Raji (cell line): ENCODE results near the gene PIGL.

ENCODE experiments used
- POLR2A ChIP-seq: IDR thresholded peaks from 2 replicates; pipeline ENCODE4 v1.6.1; 2011; ENCODE audit warnings: low read depth, low read length, control low read depth; ENCODE audit not compliant: insufficient read depth

The PIGL gene

DNA sequence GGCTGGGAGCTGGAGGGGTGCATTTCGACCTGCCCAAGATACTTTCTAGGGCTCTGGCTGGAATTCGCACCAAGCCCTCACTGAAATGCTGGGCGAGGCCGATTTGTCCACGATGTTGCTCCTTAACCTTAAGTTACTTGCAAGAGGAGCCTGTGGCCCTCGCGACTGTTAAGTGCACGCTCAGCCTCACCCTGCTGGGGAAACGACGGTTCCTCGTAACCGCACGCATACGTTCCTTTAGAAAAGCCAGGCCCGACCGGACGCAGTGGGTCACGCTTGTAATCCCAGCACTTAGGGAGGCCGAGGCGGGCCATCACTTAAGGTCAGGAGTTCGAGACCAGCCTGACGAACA, 1.1 kb upstream of the PIGL start:
- TF ChIP-seq POLR2A: no peak

DNA sequence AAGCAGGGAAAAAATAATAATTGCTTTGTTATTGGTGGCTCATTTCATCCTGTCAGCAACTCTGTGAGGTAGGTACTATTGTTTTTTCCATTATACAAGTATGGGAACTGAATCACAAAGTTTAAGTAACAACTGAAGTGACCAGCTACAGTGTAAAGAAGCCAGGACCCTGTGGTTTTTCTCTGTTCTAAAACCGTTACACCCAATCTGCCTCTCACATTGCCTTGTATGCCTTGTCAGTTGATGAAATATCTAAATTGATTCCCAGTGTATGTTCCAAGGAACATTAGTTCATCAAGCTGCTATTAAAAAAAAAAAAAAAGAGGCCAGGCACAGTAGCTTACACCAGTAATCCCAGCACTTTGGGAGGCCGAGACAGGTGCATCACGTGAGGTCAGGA, 5.4 kb downstream of the PIGL start:
- no peak for TF ChIP-seq POLR2A

GRCh38 chr17:16232391-16232790, 15.4 kb downstream of the PIGL start:
- TF ChIP-seq POLR2A: no peak

DNA sequence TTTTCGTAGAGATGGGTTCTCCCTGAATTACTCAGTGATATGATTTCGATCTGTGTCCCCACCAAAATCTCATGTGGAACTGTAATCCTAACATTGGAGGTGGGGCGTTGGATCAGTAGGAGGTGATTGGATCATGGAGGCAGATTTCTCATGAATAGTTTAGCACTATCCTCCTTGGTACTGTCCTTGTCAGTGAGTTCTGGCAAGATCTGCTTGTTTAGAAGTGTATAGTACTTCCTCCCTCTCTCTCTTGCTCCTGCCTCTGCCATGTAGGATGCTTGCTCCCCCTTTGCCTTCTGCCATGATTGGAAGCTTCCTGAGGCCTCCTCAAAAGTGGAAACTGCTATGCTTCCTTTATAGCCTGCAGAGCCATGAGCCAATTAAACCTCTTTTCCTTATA, 22.9 kb downstream of the PIGL start:
- TF ChIP-seq POLR2A: no peak

GRCh38 chr17:16241906-16242399, 24.9 kb downstream of the PIGL start:
- TF ChIP-seq POLR2A: no peak

DNA sequence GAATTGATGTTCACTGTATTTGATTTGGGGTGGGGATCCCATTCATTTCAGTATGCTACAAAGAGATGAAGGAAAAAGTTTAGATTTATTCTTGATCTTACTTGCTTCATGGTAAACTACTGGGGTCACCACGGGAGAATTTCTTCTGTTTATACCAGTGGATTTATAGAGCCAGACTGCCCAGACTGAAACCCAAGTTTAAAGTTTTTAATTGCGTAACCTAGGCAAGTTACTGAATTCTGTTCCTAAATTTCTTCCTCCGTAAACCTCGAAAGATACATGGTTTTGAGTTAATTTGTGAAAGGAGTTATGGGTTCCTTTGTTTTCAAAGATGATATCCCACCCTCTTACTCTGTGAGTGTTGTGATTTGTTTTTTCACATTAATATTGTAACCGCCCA, 26.4 kb downstream of the PIGL start:
- no peak for TF ChIP-seq POLR2A

- no peak for TF ChIP-seq POLR2A
These were observed 27.0 kb downstream of the PIGL start for GRCh38 chr17:16243801-16244567.

DNA sequence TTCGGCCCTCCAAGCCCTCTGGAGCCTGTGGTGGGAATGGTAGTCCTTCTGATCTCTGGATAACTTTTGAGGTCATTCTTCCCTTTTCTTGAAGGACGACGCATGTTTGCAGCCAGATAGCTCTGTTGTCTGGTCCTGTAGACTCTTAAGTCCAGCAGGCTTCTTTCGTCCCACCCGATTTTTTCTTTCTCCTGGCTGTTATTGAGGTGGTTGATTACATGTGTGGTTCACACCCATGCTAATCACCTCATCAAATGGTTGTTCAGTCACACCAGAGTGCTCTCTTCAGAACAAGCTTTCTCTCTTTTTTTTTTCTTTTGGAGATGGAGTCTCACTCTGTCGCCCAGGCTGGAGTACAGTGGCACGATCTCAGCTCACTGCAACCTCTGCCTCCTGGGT, 30.6 kb downstream of the PIGL start:
- no peak for TF ChIP-seq POLR2A

- TF ChIP-seq POLR2A: no peak
These were observed 33.6 kb downstream of the PIGL start for GRCh38 chr17:16250635-16251034.

DNA sequence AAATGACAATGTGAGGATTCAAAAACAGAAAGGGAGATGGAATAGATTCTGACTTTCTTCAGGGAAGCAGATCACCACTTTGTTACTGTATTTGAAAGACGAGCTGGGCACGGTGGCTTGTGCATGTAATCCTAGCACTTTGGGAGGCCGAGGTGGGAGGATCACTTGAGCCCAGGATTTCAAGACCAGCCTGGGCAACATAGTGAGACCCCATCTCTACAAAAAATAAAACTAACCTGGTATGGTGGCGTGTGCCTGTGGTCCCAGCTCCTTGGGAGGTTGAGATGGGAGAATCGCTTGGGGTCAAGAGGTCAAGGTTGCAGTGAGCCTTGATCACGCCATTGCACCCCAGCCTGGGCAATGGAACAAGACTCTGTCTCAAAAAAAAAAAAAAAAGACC, 34.0 kb downstream of the PIGL start:
- no peak for TF ChIP-seq POLR2A

DNA sequence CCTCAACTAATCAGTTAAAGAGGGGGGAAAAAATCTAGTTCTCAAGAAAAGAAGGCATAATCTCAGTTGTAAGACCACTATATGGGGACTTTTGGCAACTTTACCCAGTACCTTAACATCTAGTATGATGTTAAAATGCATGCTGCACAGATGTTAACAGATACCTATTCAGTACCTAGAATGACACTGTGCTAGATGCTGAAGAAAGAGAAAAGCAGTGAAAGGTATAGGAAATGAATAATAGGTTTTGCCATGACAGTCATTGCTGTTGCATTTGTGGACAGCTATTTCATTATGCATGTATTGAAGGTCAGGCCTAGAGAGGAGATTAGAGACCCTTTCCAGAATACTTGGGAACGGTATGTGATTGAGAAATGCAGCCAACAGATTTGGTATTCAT, 34.5 kb downstream of the PIGL start:
- no peak for TF ChIP-seq POLR2A

DNA sequence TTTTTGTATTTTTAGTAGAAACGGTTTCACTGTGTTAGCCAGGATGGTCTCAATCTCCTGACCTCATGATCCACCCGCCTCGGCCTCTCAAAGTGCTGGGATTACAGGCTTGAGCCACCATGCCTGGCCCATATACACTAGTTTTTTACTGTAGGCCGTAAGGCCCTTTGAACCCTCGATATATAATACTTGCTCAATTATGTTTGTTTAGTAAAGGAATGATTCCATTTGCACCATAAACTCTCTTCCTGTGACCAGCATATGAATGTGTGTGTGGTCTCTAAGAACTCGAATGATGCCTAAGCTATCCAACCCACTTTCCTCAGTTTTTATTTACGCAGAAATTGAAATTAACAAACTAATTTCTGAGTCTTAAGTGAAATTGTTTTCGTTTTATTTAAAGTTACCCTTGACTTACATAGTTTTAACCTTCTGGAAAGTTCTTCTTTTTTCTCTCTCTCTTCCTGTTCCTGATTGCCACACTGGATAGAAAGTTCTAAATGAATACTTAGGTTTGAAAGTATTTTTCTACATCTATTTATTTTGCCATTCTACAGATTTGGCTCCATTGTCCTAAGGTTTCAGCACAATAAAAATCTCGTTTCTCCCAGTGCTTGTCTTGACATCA, 37.9 kb downstream of the PIGL start:
- no peak for TF ChIP-seq POLR2A

DNA sequence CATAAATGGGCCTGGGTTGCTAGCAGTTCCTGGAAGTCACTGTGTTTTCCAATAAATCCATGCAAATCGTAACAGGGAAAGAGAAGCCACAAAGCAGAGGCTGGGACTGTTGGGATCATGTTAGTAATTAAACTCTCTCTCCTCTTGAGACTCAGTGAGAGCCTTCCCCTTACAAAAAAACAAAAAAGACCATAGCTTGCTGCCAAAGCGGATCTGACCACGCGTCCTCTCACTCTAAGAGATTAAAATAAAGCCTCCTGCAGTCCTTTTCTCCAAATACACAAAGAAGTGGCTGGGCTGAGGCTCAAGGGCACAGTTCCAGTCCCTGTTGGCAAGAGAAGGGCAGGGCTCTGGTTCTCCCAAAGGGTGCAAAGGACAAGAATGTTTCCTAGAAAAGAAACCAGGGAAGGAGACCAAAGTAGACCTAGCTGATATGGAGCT, 38.5 kb downstream of the PIGL start:
- TF ChIP-seq POLR2A: no peak

DNA sequence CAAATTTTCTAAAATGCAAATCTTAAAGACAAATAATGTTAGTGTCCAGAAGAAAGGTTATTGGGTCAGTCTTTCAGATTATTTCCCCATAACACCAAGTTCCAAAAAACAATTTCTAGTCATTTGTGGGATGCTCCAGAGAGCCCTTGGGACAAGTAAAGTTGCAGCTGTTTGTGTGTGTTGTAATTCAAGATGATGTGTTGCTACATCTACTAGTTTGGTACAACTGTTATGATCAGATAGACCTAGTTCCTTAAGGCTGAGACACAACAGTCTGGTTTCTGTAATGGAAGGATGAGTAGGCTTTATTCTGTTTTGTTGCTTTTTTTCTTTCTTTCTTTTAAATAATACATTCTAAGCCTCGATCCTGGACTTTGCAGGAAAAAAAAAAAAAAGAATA, 41.9 kb downstream of the PIGL start:
- no peak for TF ChIP-seq POLR2A

- no peak for TF ChIP-seq POLR2A
These were observed 42.9 kb downstream of the PIGL start for GRCh38 chr17:16259926-16260325.

DNA sequence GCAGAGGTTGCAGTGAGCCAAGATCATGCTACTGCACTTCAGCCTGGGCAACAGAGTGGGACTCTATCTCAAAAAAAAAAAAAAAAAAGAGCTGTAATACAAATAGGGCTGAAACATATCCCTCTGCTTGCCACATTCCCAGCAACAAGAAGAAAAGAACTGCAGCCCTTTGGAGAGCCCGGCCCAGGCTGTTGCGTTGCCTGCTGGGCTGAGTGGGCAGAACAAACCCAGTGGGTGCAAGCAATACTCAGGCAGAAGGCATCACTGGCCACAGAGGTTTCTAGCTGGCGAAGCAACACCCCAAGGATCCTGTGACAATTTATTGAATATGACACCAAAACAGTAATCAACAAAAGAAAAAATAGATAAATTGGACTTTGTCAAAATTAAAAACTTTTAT, 44.0 kb downstream of the PIGL start:
- no peak for TF ChIP-seq POLR2A

- no peak for TF ChIP-seq POLR2A
These were observed 45.2 kb downstream of the PIGL start for GRCh38 chr17:16262201-16262600.
